K562 (cell line): Measurements from ENCODE around the gene ADK. TPM values are rescaled to one million over a fixed set of nuclear protein-coding genes. Genes with fewer than 3 reads are reported as not detected.

ENCODE experiments used
- ATAC-seq: fragments of 200-7000 bp; cut with Tn5 transposase; 3 replicates; pipeline ENCODE4 v1.9.1; 2020; ENCODE audit warnings: moderate library complexity
- BruUV-seq: library from RNA; stranded (reverse); fragments of 400-500 nt; replicated peaks from 2 replicates; lab custom pipeline; 2021; lab: Mats Ljungman, UMichigan
- CTCF ChIA-PET: fragments of 300-600 bp; formaldehyde crosslinking; extraction: SDS; loops from one replicate; lab custom pipeline; 2021; ENCODE audit warnings: low intra/inter-chr PET ratio; lab: Yijun Ruan, JAX
- POLR2A ChIA-PET: fragments of 300-600, 350-650 bp; sonication (Branson Sonifier 250); formaldehyde crosslinking; extraction: SDS; loops from one replicate; lab custom pipeline; 2021; ENCODE audit warnings: antibody characterized with exemption, inconsistent platforms; lab: Yijun Ruan, JAX
- DNase-seq, 4 experiments: peaks; one replicate each; pipeline versions ENCODE4 v3.0.0 to v3.0.0-alpha.2; 2011 to 2018; ENCODE audit warnings: low spot score in 3 of 4, mixed read lengths in 3 of 4; ENCODE audit errors: extremely low read depth in 1 of 4
- FAIRE-seq: peaks from 2 replicates; lab custom pipeline; 2011; peaks lifted over from hg19 to GRCh38; lab: Jason Lieb, UNC
- H2AFZ ChIP-seq: 2 replicates; pipeline ENCODE4 v1.6.0; 2011; ENCODE audit warnings: low read depth, low read length, control low read depth, inconsistent platforms
- H3K27ac ChIP-seq: fragments of 200-600 bp; 3 replicates; pipeline ENCODE4 v1.8.0; 2011; ENCODE audit warnings: low read depth, mild to moderate bottlenecking, control low read depth, inconsistent platforms, low read length, moderate library complexity, mixed read lengths; ENCODE audit errors: extremely low read depth
- H3K27me3 ChIP-seq, 2 experiments: fragments of 300-600 bp in 1 of 2; 2 replicates in 1 of 2; 3 replicates in 1 of 2; pipeline versions ENCODE4 v1.6.0 to v1.8.0; 2011; ENCODE audit warnings: inconsistent platforms in 2 of 2, low read length in 2 of 2, mild to moderate bottlenecking in 1 of 2, mixed read lengths in 1 of 2, moderate library complexity in 1 of 2; ENCODE audit not compliant: control insufficient read depth in 2 of 2, insufficient read depth in 2 of 2
- H3K36me3 ChIP-seq: fragments of 300-600 bp; 3 replicates; pipeline ENCODE4 v1.8.0; 2011; ENCODE audit warnings: mild to moderate bottlenecking, low read length, inconsistent platforms; ENCODE audit not compliant: control insufficient read depth, insufficient read depth
- H3K4me1 ChIP-seq, 2 experiments: fragments of 200-600 bp in 1 of 2; replicated peaks in 1 of 2; 2 replicates in 1 of 2; 3 replicates in 1 of 2; pipeline versions ENCODE4 v1.5.1 to v1.8.0; 2011; ENCODE audit warnings: inconsistent platforms in 2 of 2, low read length in 2 of 2, mild to moderate bottlenecking in 1 of 2, mixed read lengths in 1 of 2, moderate library complexity in 1 of 2; ENCODE audit not compliant: control insufficient read depth in 2 of 2, insufficient read depth in 2 of 2
- H3K4me2 ChIP-seq: 2 replicates; pipeline ENCODE4 v1.6.1; 2011; ENCODE audit warnings: low read length, control low read depth, inconsistent platforms, mixed read lengths; ENCODE audit not compliant: insufficient read depth
- H3K4me3 ChIP-seq: fragments of 200-600 bp; sonication (generic), shearing (Covaris generic); 2 replicates; pipeline ENCODE4 v1.5.1; 2016; ENCODE audit warnings: control low read depth, inconsistent platforms
- H3K79me2 ChIP-seq: fragments of 200-600 bp; 3 replicates; pipeline ENCODE4 v1.8.0; 2011; ENCODE audit warnings: low read length, inconsistent platforms; ENCODE audit not compliant: control insufficient read depth, insufficient read depth
- H3K9ac ChIP-seq, 2 experiments: 2 replicates each; pipeline versions ENCODE4 v1.6.0 to v1.6.1; 2011; ENCODE audit warnings: low read depth in 2 of 2, low read length in 2 of 2, control low read depth in 1 of 2, inconsistent platforms in 1 of 2, mild to moderate bottlenecking in 1 of 2, mixed read lengths in 1 of 2; ENCODE audit not compliant: insufficient read depth in 1 of 2
- H3K9me1 ChIP-seq: one replicate; pipeline ENCODE4 v1.6.0; 2011; ENCODE audit warnings: inconsistent platforms, mild to moderate bottlenecking, low read length, moderate library complexity; ENCODE audit not compliant: control insufficient read depth, insufficient read depth
- H3K9me3 ChIP-seq: replicated peaks from 2 replicates; pipeline ENCODE4 v1.5.1; 2011; ENCODE audit warnings: low read depth, low read length, inconsistent platforms; ENCODE audit not compliant: control insufficient read depth, insufficient read depth
- H4K20me1 ChIP-seq: replicated peaks from 2 replicates; pipeline ENCODE4 v1.6.1; 2011; ENCODE audit warnings: low read length, inconsistent platforms, mixed read lengths; ENCODE audit not compliant: control insufficient read depth, insufficient read depth
- BHLHE40 ChIP-seq: IDR thresholded peaks from 2 replicates; pipeline ENCODE4 v1.6.1; 2011; ENCODE audit warnings: low read length, improper control_type of control experiment
- GABPB2 ChIP-seq: fragments of 250-450 bp; sonication (Bioruptor Pico); conservative IDR thresholded peaks from 2 replicates; pipeline ENCODE4 v1.5.1; 2021; ENCODE audit warnings: mild to moderate bottlenecking
- NEUROD1 ChIP-seq: fragments of 150-350 bp; IDR thresholded peaks from 2 replicates; pipeline ENCODE4 v1.6.1; 2014; ENCODE audit warnings: borderline replicate concordance, low read length, low read depth; ENCODE audit not compliant: partially characterized antibody
- OTX1 ChIP-seq: fragments of 450-650 bp; formaldehyde crosslinking; IDR thresholded peaks from 2 replicates; pipeline ENCODE4 v1.4.0; 2022; ENCODE audit warnings: mild to moderate bottlenecking
- POLR2AphosphoS2 ChIP-seq: IDR thresholded peaks from 2 replicates; pipeline ENCODE4 v1.6.1; 2012; ENCODE audit warnings: low read length, improper control_type of control experiment
- PTBP1 ChIP-seq: fragments of 200-400 bp; formaldehyde crosslinking; IDR thresholded peaks from 2 replicates; pipeline ENCODE4 v1.6.1; 2017; ENCODE audit warnings: low read depth, low read length
- RBM39 ChIP-seq: fragments of 200-400 bp; formaldehyde crosslinking; optimal IDR thresholded peaks from 2 replicates; pipeline ENCODE3; 2018; ENCODE audit warnings: low read depth, low read length
- SRSF1 ChIP-seq: fragments of 200-400 bp; formaldehyde crosslinking; IDR thresholded peaks from 2 replicates; pipeline ENCODE4 v1.6.1; 2017; ENCODE audit warnings: mild to moderate bottlenecking, low read depth, low read length, moderate library complexity
- TEAD2 ChIP-seq: fragments of 450-650 bp; IDR thresholded peaks from 2 replicates; pipeline ENCODE4 v1.6.1; 2016; ENCODE audit warnings: missing genetic modification characterization, control low read depth, missing compliant biosample characterization
- XRCC3 ChIP-seq: fragments of 450-650 bp; IDR thresholded peaks from 2 replicates; pipeline ENCODE4 v1.6.1; 2017; ENCODE audit warnings: mild to moderate bottlenecking, moderate library complexity
- XRCC5 ChIP-seq: fragments of 200-400 bp; formaldehyde crosslinking; IDR thresholded peaks from 2 replicates; pipeline ENCODE4 v1.6.1; 2017; ENCODE audit warnings: low read depth, mild to moderate bottlenecking, low read length
- ZNF830 ChIP-seq: fragments of 250-450 bp; sonication (Bioruptor Pico); IDR thresholded peaks from 2 replicates; pipeline ENCODE4 v1.5.0; 2021; ENCODE audit warnings: mild to moderate bottlenecking
- WGBS: fragments of 100-300 bp; shearing (Covaris generic); methylation state at CpG from one replicate; pipeline ENCODE4 v1.1.6; 2016; ENCODE audit warnings: low coverage, mixed read lengths; ENCODE audit not compliant: insufficient coverage; ENCODE audit errors: missing lambda C conversion rate; 5-methylcytosine and 5-hydroxymethylcytosine counted together
- in situ Hi-C: fragments of 300-500 bp; cut with MboI; formaldehyde crosslinking; loops from 4 replicates; pipeline ENCODE4 v1.15.0; 2018; ENCODE audit warnings: inconsistent platforms, mixed read lengths
- intact Hi-C: fragments of 100-400 bp; cut with micrococcal nuclease; formaldehyde crosslinking; loops from 2 replicates; pipeline ENCODE4 v1.14.2; 2022
- polyA plus RNA-seq, 8 experiments: library from polyadenylated mRNA; depleted of rRNA in 4 of 8; stranded (reverse) in 5 of 8; unstranded in 3 of 8; fragments of >200 nt; fragmentation: Nextera tagmentation in 2 of 8; fragmentation: Illumina TruSeq in 1 of 8; extraction: Ambion mirVana in 2 of 8; extraction: Trizol in 1 of 8; gene quantifications; 2 replicates each; pipeline versions ENCODE4 v1.2.1 to v1.2.3, GENCODE V29; 2011 to 2014; ENCODE audit warnings: inconsistent platforms in 1 of 8, missing spikeins in 1 of 8
- total RNA-seq, 7 experiments: library from RNA; depleted of rRNA in 6 of 7; stranded (reverse); fragments of >200 nt in 6 of 7; fragmentation: Illumina TruSeq in 2 of 7; extraction: Trizol in 2 of 7; gene quantifications; 2 replicates each; pipeline versions ENCODE4 v1.2.1 to v1.2.3, GENCODE V29; 2011 to 2021; ENCODE audit warnings: low replicate concordance in 1 of 7
- TF ChIP-seq, protein P1 (sequence below): fragments of 450-650 bp; IDR thresholded peaks from 2 replicates; pipeline ENCODE4 v1.7.0; 2016; ENCODE audit warnings: borderline replicate concordance
- TF ChIP-seq, protein P2 (sequence below): IDR thresholded peaks from 2 replicates; pipeline ENCODE4 v1.6.1; 2011; ENCODE audit warnings: borderline replicate concordance, low read depth, mild to moderate bottlenecking, moderate library complexity, low read length; ENCODE audit not compliant: insufficient read depth, poor library complexity, severe bottlenecking
- TF ChIP-seq, protein P3 (sequence below): fragments of 450-650 bp; IDR thresholded peaks from one replicate; pipeline ENCODE4 v1.6.1; 2018; ENCODE audit warnings: mild to moderate bottlenecking, moderate library complexity; ENCODE audit not compliant: partially characterized antibody

Gene ADK
- total and polyA plus RNA-seq, 9 of the 15 experiments (the other 6 are each of a cell fraction or from before 2014, with no cell fraction given) = 54.2 to 97.8 (median 73.6) TPM

DNA sequence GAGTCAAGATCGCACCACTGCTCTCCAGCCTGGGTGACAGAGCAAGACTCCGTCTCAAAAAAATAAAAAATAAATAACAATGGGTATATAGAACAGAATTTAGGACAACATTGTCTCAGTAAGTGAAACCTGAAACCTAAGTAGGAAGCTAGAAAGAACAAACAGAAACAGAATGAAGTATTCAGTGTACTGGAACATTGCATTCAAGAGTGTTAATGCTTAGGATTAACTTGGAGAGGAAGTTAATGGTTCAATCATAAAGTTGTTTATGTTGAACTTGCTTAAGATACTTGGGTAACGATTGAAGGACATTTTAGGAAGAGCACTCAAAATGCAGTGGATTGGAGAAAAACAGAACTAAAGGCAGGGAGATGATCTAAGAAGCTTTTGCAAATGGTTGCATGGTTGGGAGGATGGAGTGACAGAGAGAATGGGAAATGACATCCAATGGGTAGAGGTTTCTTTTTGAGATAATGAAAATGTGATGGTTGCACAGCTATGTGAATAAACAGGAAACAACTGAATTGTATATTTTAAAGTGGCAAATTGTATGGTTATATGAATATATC is 233.7 kb downstream of the ADK start:
- H3K27ac ChIP-seq = no peak overlapping the region
- no peak overlapping the region for H3K9ac ChIP-seq
- intact Hi-C loops (no loop called here), in situ Hi-C loops (no loop called here)
- no peak overlapping the region for H2AFZ ChIP-seq
- no peak for TF ChIP-seq OTX1 (CRISPR knock-in tag)
- TF ChIP-seq XRCC3 = no peak
- TF ChIP-seq XRCC5 = no peak
- TF ChIP-seq NEUROD1 = no peak
- TF ChIP-seq, protein P1, sequence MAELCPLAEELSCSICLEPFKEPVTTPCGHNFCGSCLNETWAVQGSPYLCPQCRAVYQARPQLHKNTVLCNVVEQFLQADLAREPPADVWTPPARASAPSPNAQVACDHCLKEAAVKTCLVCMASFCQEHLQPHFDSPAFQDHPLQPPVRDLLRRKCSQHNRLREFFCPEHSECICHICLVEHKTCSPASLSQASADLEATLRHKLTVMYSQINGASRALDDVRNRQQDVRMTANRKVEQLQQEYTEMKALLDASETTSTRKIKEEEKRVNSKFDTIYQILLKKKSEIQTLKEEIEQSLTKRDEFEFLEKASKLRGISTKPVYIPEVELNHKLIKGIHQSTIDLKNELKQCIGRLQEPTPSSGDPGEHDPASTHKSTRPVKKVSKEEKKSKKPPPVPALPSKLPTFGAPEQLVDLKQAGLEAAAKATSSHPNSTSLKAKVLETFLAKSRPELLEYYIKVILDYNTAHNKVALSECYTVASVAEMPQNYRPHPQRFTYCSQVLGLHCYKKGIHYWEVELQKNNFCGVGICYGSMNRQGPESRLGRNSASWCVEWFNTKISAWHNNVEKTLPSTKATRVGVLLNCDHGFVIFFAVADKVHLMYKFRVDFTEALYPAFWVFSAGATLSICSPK = no peak
- no peak for TF ChIP-seq BHLHE40
- TF ChIP-seq RBM39 = no peak
- TF ChIP-seq, protein P2, sequence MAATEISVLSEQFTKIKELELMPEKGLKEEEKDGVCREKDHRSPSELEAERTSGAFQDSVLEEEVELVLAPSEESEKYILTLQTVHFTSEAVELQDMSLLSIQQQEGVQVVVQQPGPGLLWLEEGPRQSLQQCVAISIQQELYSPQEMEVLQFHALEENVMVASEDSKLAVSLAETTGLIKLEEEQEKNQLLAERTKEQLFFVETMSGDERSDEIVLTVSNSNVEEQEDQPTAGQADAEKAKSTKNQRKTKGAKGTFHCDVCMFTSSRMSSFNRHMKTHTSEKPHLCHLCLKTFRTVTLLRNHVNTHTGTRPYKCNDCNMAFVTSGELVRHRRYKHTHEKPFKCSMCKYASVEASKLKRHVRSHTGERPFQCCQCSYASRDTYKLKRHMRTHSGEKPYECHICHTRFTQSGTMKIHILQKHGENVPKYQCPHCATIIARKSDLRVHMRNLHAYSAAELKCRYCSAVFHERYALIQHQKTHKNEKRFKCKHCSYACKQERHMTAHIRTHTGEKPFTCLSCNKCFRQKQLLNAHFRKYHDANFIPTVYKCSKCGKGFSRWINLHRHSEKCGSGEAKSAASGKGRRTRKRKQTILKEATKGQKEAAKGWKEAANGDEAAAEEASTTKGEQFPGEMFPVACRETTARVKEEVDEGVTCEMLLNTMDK = no peak
- no peak for TF ChIP-seq TEAD2
- TF ChIP-seq, protein P3, sequence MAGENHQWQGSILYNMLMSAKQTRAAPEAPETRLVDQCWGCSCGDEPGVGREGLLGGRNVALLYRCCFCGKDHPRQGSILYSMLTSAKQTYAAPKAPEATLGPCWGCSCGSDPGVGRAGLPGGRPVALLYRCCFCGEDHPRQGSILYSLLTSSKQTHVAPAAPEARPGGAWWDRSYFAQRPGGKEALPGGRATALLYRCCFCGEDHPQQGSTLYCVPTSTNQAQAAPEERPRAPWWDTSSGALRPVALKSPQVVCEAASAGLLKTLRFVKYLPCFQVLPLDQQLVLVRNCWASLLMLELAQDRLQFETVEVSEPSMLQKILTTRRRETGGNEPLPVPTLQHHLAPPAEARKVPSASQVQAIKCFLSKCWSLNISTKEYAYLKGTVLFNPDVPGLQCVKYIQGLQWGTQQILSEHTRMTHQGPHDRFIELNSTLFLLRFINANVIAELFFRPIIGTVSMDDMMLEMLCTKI = no peak
- TF ChIP-seq GABPB2 (CRISPR knock-in tag) = no peak
- no peak for TF ChIP-seq PTBP1
- TF ChIP-seq SRSF1 = no peak
- TF ChIP-seq ZNF830 (CRISPR knock-in tag) = no peak
- no peak for TF ChIP-seq POLR2AphosphoS2
- no peak overlapping the region for H3K4me3 ChIP-seq
- H3K4me1 ChIP-seq = no peaks in the 10 kb centered on the region
- ChIA-PET CTCF (no interaction called here), POLR2A (no interaction called here)
- no TSS peak for BruUV-seq
- no peak overlapping the region for H3K4me2 ChIP-seq
- ATAC-seq (no peak), FAIRE-seq (no peak), DNase-seq (no peak)
- H4K20me1 ChIP-seq = no peaks in the 10 kb centered on the region
- no peaks in the 10 kb centered on the region for H3K9me1 ChIP-seq
- H3K27me3 ChIP-seq = no peaks in the 10 kb centered on the region
- 71% methylated on average over 3 of the region's 3 CpGs for WGBS
- H3K36me3 ChIP-seq = no peaks in the 10 kb centered on the region
- no peaks in the 10 kb centered on the region for H3K79me2 ChIP-seq
- no peaks in the 10 kb centered on the region for H3K9me3 ChIP-seq
